WTC11 (cell line): Measurements from ENCODE around the gene TMPRSS6. TPM values are rescaled to one million over a fixed set of nuclear protein-coding genes. Genes with fewer than 3 reads are reported as not detected.

Source experiments
- ATAC-seq: fragments of 200-7000 bp; cut with Tn5 transposase; 2 replicates; pipeline ENCODE4 v1.10.0; 2021; ENCODE audit warnings: mild to moderate bottlenecking, moderate library complexity
- CTCF ChIA-PET: fragments of 300-600 bp; sonication (Branson Sonifier 250); formaldehyde crosslinking; loops from one replicate; lab custom pipeline; 2021; ENCODE audit warnings: antibody characterized with exemption; lab: Charles Lee
- POLR2A ChIA-PET: fragments of 350-600 bp; sonication (Branson Sonifier 250); formaldehyde crosslinking; loops from one replicate; lab custom pipeline; 2021; ENCODE audit warnings: antibody characterized with exemption; lab: Charles Lee
- DNase-seq: peaks from one replicate; pipeline ENCODE4 v3.0.0; 2021; ENCODE audit warnings: low spot score
- H3K27ac Mint-ChIP-seq: 2 replicates; pipeline ENCODE4 v1.8.0; 2021; ENCODE audit warnings: mixed read lengths
- H3K27me3 Mint-ChIP-seq: 2 replicates; pipeline ENCODE4 v1.8.0; 2021; ENCODE audit warnings: low read depth, mild to moderate bottlenecking, moderate library complexity, mixed read lengths
- H3K36me3 Mint-ChIP-seq: 2 replicates; pipeline ENCODE4 v1.8.0; 2021; ENCODE audit warnings: mixed read lengths
- H3K4me1 Mint-ChIP-seq: 2 replicates; pipeline ENCODE4 v1.8.0; 2022; ENCODE audit warnings: mixed read lengths
- H3K4me3 Mint-ChIP-seq: 2 replicates; pipeline ENCODE4 v1.8.0; 2021; ENCODE audit warnings: mild to moderate bottlenecking, moderate library complexity, mixed read lengths
- H3K9me3 Mint-ChIP-seq: 2 replicates; pipeline ENCODE4 v1.8.0; 2021; ENCODE audit warnings: mixed read lengths
- CREM ChIP-seq: sonication (generic); formaldehyde crosslinking; IDR thresholded peaks from 2 replicates; pipeline ENCODE4 v1.8.1; 2022; ENCODE audit warnings: mild to moderate bottlenecking, missing genetic modification reagents, moderate library complexity
- GRHL2 ChIP-seq: fragments of 250-450 bp; sonication (Bioruptor Pico); IDR thresholded peaks from 2 replicates; pipeline ENCODE4 v1.8.0; 2022; ENCODE audit warnings: mild to moderate bottlenecking, moderate library complexity; ENCODE audit not compliant: insufficient replicate concordance, severe bottlenecking
- IRF2 ChIP-seq: sonication (generic); formaldehyde crosslinking; IDR thresholded peaks from 2 replicates; pipeline ENCODE4 v1.8.0; 2022; ENCODE audit warnings: low read depth, missing genetic modification reagents, borderline replicate concordance
- KAT7 ChIP-seq: sonication (generic); formaldehyde crosslinking; IDR thresholded peaks from 2 replicates; pipeline ENCODE4 v1.8.1; 2023; ENCODE audit warnings: missing genetic modification reagents, mild to moderate bottlenecking, borderline replicate concordance
- MXD4 ChIP-seq: fragments of 250-450 bp; sonication (Bioruptor Pico); IDR thresholded peaks from 2 replicates; pipeline ENCODE4 v1.8.0; 2021; ENCODE audit warnings: mild to moderate bottlenecking, moderate library complexity, borderline replicate concordance
- NFATC4 ChIP-seq: fragments of 250-450 bp; sonication (Bioruptor Pico); IDR thresholded peaks from 2 replicates; pipeline ENCODE4 v1.9.0; 2021; ENCODE audit warnings: mild to moderate bottlenecking
- NR2C2 ChIP-seq: sonication (generic); formaldehyde crosslinking; IDR thresholded peaks from 2 replicates; pipeline ENCODE4 v1.8.0; 2022; ENCODE audit warnings: mild to moderate bottlenecking, missing genetic modification reagents
- SMAD3 ChIP-seq: sonication (generic); formaldehyde crosslinking; IDR thresholded peaks from 2 replicates; pipeline ENCODE4 v1.8.0; 2022; ENCODE audit warnings: missing genetic modification reagents, mild to moderate bottlenecking, borderline replicate concordance
- ZNF121 ChIP-seq: sonication (generic); formaldehyde crosslinking; IDR thresholded peaks from 2 replicates; pipeline ENCODE4 v1.8.0; 2023; ENCODE audit warnings: missing genetic modification reagents
- total RNA-seq: library from RNA; stranded (reverse); gene quantifications from 3 replicates; pipeline ENCODE4 v1.2.3, GENCODE V29; 2021
- TF ChIP-seq, protein P1 (sequence below): sonication (generic); formaldehyde crosslinking; IDR thresholded peaks from 2 replicates; pipeline ENCODE4 v1.8.0; 2022; ENCODE audit warnings: missing genetic modification reagents
- TF ChIP-seq, protein P2 (sequence below): fragments of 250-450 bp; sonication (Bioruptor Pico); IDR thresholded peaks from 2 replicates; pipeline ENCODE4 v1.9.0; 2021; ENCODE audit warnings: mild to moderate bottlenecking
- TF ChIP-seq, protein P3 (sequence below): sonication (generic); formaldehyde crosslinking; conservative IDR thresholded peaks from 2 replicates; pipeline ENCODE4 v1.8.1; 2022; ENCODE audit warnings: mild to moderate bottlenecking, missing genetic modification reagents
- TF ChIP-seq, protein P4 (sequence below): sonication (generic); formaldehyde crosslinking; IDR thresholded peaks from 2 replicates; pipeline ENCODE4 v1.8.1; 2022; ENCODE audit warnings: low read depth, mild to moderate bottlenecking, moderate library complexity, missing genetic modification reagents, borderline replicate concordance

TMPRSS6 gene
- total RNA-seq, 1 experiment from 2014 or later: 0.11 TPM

DNA sequence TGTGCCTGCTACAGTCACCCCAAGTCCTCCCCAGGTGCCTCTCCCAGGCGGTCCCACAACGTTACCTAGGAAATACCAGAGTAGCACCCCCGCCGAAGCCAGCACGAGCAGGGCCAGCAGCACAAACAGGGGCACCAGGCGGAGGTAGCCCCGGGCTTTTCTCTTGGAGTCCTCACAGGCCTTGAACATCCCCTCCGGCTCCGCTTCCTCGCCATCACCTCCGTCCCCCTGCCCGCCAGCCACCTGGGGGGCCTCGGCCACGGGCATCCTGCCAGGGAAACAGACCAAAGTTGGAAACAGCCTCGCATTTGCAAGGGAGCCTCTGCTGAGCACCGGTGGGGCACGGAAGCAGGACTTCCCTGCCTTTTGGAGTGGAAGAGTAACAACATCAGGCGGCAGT lies 6.4 kb downstream of the TMPRSS6 start:
- no peak for DNase-seq
- Mint-ChIP-seq H3K9me3 (no peaks in the 10 kb centered on the region), H3K36me3 (no peaks in the 10 kb centered on the region), H3K4me3 (no peak overlapping the region), H3K4me1 (peaks cover 2% of the 10 kb centered on the region; the same call in 1 of the 2 replicates), H3K27ac (no peak overlapping the region), H3K27me3 (peaks cover 5% of the 10 kb centered on the region)
- TF ChIP-seq IRF2 (CRISPR knock-in tag) (no peak), GRHL2 (CRISPR knock-in tag) (no peak), ZNF121 (CRISPR knock-in tag) (no peak), NFATC4 (no peak)
- TF ChIP-seq, protein P1, sequence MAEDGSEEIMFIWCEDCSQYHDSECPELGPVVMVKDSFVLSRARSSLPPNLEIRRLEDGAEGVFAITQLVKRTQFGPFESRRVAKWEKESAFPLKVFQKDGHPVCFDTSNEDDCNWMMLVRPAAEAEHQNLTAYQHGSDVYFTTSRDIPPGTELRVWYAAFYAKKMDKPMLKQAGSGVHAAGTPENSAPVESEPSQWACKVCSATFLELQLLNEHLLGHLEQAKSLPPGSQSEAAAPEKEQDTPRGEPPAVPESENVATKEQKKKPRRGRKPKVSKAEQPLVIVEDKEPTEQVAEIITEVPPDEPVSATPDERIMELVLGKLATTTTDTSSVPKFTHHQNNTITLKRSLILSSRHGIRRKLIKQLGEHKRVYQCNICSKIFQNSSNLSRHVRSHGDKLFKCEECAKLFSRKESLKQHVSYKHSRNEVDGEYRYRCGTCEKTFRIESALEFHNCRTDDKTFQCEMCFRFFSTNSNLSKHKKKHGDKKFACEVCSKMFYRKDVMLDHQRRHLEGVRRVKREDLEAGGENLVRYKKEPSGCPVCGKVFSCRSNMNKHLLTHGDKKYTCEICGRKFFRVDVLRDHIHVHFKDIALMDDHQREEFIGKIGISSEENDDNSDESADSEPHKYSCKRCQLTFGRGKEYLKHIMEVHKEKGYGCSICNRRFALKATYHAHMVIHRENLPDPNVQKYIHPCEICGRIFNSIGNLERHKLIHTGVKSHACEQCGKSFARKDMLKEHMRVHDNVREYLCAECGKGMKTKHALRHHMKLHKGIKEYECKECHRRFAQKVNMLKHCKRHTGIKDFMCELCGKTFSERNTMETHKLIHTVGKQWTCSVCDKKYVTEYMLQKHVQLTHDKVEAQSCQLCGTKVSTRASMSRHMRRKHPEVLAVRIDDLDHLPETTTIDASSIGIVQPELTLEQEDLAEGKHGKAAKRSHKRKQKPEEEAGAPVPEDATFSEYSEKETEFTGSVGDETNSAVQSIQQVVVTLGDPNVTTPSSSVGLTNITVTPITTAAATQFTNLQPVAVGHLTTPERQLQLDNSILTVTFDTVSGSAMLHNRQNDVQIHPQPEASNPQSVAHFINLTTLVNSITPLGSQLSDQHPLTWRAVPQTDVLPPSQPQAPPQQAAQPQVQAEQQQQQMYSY (CRISPR knock-in tag): no peak
- TF ChIP-seq, protein P2, sequence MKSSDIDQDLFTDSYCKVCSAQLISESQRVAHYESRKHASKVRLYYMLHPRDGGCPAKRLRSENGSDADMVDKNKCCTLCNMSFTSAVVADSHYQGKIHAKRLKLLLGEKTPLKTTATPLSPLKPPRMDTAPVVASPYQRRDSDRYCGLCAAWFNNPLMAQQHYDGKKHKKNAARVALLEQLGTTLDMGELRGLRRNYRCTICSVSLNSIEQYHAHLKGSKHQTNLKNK (CRISPR knock-in tag): no peak
- TF ChIP-seq, protein P3, sequence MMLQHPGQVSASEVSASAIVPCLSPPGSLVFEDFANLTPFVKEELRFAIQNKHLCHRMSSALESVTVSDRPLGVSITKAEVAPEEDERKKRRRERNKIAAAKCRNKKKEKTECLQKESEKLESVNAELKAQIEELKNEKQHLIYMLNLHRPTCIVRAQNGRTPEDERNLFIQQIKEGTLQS (CRISPR knock-in tag): no peak
- no peak for ATAC-seq
- POLR2A ChIA-PET: no interaction called here
- CTCF ChIA-PET: interaction anchor here (0.6 to 1.1 kb wide), 2 partner anchors 64 to 1079 kb away, joined by 3 read pairs; partner anchors contain the start of gene PLA2G6

DNA sequence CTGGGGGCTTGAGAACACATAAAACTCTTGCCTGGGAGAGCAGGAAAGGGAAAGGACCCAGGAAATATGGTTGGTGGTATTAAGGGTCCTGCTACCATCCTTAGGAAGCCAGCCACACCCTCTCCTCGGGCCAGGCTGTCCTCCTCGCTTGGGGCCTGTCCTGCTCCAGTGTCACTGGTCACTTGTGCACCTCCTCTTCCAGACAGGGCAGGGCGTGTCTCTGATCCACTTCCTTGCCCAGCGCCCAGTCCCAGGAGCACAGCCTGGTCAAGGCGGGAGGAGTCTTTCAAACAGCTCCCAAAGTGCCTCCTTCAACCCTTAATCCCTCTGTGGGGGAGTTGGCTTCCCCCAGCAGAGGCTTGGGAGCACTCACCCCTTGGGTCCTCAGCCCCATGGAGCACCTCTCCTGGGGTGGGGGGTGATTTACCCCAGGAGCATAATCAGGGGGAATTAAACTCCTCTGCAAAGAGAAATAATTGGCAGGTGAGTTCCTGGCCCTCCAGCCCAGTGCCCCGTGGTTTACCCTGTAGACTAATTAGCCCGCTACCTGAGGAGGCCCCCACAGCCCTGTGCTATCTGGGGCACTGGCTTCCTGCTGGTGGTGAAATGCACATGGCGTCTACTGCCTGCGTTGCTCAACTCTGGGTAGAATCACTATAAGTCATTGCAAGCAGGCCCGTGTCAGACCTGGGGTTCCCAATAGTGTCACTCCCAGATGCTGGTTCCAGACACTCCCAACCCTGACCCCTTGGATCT lies 8.0 kb downstream of the TMPRSS6 start:
- no peak overlapping the region for H3K4me3 Mint-ChIP-seq

More for the DNA sequence above, 8.0 kb downstream of the TMPRSS6 start:
- ChIA-PET CTCF (interaction anchor here (0.8 to 1.8 kb wide), 2 partner anchors 12 to 98 kb away, joined by 3 to 7 read pairs; no protein-coding TSS in a partner anchor), POLR2A (interaction anchor here (0.6 kb wide), 1 partner anchor 1454 kb away, joined by 3 read pairs; no protein-coding TSS in a partner anchor)
- Mint-ChIP-seq H3K27ac (no peak overlapping the region), H3K27me3 (peaks cover 18% of the 10 kb centered on the region), H3K36me3 (no peaks in the 10 kb centered on the region), H3K9me3 (no peaks in the 10 kb centered on the region), H3K4me1 (peaks cover 5% of the 10 kb centered on the region; the same call in 1 of the 2 replicates)
- no peak for ATAC-seq
- TF ChIP-seq SMAD3 (CRISPR knock-in tag) (no peak), CREM (no peak), KAT7 (CRISPR knock-in tag) (no peak), MXD4 (CRISPR knock-in tag) (no peak), NR2C2 (CRISPR knock-in tag) (no peak)
- TF ChIP-seq, protein P1 (CRISPR knock-in tag): no peak
- TF ChIP-seq, protein P4, sequence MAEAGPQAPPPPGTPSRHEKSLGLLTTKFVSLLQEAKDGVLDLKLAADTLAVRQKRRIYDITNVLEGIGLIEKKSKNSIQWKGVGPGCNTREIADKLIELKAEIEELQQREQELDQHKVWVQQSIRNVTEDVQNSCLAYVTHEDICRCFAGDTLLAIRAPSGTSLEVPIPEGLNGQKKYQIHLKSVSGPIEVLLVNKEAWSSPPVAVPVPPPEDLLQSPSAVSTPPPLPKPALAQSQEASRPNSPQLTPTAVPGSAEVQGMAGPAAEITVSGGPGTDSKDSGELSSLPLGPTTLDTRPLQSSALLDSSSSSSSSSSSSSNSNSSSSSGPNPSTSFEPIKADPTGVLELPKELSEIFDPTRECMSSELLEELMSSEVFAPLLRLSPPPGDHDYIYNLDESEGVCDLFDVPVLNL (CRISPR knock-in tag): no peak
- no peak for DNase-seq
